Measurements from ENCODE around the gene KLK1.
"Not testable (repeated sequence)": the region's sequence is repeated elsewhere in the genome, so short reads cannot be mapped to it uniquely, and the experiment has no call there.

Gene KLK1

GRCh38 chr19:50812474-50812873 lies 11.1 kb downstream of the KLK1 start:
- no peak for DNase-seq

DNA sequence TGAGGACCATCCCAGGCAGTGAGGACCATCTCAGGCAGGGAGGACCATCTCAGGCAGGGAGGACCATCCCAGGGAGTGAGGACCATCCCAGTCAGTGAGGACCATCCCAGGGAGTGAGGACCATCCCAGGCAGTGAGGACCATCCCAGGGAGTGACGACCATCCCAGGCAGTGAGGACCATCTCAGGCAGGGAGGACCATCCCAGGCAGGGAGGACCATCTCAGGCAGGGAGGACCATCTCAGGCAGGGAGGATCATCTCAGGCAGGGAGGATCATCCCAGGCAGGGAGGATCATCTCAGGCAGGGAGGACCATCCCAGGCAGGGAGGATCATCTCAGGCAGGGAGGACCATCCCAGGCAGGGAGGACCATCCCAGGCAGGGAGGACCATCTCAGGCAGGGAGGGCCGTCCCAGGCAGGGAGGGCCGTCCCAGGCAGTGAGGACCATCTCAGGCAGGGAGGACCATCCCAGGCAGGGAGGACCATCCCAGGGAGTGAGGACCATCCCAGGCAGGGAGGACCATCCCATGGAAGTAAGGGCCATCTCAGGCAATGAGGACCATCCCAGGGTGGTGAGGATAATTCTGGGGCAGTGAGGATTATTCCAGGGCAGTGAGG lies 11.9 kb downstream of the KLK1 start:
- not testable (repeated sequence) for DNase-seq

DNA sequence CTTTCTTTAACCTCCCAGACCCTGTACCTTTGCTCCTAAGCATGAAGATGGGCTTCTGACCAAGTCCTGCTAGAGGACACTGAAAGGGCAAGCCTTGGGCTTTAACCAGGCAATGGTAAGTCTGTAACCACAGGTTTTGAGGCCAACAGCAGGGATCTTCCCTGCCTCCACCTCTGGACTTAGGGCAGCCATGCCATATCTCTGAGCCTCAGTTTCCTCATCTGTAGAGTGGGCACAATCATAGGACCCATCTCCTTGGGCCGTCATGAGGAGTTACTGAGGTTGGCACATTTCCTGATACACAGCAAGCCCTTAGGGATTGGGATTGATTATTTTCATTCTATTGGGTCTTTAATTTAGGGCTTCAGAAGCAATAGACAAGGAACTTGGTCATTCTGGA lies 14.7 kb downstream of the KLK1 start:
- no peak for DNase-seq

DNA sequence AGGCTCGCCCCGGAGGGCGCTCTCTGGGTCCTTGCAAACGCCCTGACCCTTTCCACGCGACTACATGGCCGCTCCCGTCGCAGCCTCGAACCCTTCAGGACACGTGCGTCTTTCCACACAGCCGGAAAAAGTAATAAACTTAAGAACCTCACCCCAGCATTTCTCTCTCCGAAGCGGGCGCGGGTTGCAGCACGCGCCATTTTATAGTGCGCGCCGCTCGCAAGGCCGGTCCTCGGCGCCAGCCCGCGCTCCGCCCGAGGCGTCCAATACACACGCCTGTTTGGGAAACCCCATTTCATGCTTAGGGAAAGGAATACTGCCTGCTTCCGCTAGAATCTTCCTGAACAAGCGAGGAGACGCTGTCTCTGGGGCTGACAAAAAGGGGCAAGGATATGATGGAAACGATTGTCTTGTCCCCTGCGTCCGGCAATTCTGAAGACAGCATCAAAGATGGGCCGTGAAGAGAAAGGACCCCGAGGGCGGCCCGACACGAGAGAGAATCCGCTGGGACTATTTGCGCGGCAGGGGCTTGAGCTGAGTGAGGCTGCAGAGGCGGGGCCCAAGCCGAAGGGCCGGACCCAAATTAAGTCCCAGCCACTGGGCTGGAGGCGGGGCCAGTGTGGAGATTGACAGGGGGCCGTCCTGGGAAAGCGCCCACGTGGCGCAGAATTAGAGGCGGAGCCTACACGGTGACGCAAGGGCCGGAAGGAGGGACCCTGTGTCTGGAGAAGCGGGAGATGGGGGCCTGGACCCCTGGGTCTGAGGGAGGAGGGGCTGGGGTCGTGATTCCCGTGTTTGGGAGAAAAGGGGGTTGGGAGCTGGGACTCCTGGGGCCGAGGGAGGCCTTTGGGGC lies 18.9 kb downstream of the KLK1 start:
- DNase-seq: peak; percentile 99

GRCh38 chr19:50803633-50804419 lies 19.8 kb downstream of the KLK1 start:
- DNase-seq: peak; percentile 65

- DNase-seq: no peak
These were observed 22.5 kb downstream of the KLK1 start for GRCh38 chr19:50801107-50801506.

DNA sequence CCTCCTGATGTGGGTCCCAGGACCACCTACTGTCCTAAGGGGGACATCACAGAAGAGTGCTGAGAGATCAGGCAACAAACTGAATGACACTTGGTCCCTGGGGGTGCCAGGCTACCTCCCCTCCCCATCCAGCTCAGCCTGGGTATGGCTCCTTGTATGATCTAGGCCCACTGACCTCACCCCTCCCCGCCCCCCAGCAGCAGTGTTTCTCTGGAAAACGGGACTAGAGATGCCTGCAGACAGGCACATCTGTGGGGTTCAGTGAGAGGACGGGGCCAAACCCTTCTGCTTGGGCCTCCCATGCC lies 24.1 kb downstream of the KLK1 start:
- DNase-seq: no peak

DNA sequence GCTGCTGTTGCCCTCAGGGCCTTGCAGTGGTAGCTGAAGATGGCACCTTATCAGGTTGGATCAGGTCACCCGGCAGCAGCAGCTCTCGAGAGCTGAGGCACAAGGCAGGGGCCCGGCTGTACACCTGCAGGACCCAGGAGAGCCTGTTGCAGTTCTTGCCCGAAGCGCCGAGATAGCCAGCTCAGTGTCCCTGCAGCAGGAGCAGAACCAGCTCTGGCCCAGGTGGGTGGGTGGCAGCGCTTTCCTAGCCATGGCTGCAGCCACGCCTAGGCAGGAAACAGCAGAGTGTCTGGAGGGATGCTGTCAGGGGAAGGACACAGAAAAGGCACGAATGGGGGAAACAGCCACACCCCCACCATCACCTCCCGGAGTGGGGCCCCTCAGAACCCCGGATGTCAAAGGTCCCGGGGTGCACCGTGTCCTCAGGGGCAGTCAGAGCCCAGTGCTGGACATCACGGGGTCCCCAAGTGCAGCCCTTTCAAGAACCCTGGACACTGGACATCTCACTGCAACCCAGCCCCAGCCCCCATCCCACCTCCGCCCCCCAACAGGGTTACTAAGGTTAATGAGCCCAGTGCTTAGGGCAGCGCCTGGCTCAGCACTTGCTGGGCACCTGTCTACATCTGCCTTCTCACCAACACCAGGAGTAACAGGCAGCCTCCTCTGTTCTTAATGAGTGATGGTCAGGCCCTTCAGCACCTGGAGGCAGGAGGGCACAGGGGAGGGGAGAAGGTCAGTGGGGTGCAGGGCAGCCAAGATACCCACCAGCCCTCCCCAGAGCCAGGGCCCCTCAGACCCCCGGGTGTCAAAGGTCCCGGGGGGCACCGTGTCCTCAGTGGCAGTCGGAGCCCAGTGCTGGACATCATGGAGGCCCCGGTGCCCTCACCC lies 24.7 kb downstream of the KLK1 start:
- no peak for DNase-seq

DNA sequence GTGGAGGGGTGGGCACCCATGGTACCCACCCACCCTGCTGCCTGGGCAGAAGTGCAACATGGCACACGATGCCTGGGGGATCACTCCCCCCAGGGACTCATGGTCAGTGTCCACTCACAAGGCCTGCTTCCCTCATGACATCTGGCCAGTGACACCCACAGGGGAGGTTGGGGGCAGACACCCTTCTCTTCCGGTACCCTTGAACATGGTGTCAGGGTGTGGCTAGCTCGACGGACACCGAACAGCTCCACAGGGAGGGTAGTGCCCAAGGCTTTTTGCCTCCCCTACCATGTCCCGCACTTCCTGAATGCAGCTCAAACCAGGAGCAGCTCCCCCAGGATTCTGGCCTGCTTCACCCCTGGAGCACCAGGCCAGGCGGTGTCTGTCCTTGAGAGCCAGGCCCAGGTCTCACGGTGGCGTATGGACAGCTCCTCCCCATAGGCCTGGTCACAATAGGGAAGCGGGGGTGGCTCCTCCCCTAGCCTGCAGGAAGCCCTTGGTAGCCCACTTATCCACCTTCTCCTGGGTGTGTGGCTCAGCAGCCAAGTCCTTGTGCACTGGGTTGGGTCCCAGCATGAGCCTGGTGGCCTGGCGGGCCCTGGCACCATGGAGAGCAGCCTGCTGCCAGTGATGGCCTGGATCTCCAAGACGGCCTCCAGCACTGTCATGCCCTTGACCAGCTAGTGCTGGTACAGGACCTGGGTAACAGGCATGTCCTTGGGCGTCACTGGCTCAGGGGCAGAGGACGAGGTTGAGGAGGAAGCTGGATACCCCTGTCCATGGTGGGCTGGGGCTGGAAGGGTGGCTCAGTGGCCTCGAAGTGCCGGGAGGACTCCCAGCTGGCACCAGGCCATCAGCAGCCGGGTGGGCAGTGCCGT lies 25.6 kb downstream of the KLK1 start:
- DNase-seq: no peak

GRCh38 chr19:50797429-50797780 lies 26.2 kb downstream of the KLK1 start:
- no peak for DNase-seq

DNA sequence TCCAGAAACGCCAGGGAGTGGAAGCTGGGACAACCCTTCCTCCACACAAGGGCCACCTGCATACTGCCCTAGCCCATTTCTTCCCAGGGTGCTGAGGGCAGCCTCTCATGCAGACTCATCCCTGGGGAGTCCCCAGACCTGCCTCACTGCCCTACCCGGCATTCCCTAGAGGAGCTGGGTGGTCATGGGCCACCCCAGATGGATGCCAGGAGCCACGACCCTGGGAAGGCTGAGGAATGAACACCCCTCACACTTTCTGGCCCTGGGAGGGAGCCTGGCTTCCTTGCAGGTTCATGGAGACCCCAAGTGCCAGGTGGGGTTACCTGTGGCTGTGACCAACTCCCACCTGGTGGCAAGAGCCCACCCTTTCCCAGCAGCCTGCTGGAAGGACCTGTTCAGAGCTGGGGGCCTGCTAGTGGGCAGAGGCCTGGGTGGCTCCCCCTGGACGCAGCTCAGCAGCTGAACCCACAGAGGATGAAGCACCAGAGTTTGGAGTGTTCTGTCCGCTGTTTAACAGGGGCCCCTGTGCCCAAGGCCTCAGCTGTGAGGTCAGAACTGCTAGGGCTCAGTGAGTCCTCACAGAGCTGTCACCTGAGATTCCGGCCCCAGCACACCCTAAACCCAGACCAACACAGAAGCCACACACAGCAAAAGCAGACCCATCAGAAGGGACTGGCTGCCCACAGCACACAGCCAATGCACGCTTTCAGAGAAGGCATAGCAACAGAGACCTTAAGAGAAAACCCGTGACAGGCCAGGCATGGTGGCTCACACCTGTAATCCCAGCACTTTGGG lies 26.8 kb downstream of the KLK1 start:
- DNase-seq: no peak

- no peak for DNase-seq
These were observed 27.4 kb downstream of the KLK1 start for GRCh38 chr19:50796128-50796633.

DNA sequence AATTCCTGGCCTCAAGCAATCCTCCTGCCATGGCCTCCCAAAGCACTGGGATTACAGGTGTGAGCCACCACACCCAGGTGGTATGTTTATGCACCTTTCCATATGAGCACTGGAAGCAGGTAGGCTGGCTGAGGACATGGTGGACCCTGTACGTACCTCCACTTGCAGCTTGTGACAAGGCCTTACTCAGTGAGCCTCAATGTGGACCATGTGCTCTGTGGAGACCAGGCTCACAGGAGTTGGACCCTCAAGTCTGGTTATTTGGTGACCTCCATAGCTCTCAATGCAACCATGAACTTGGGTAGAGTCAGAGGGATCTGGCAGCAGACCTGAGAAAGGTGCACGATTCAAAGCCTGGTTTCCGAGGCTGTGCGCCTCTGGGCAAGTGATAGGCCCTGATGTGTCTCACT lies 27.9 kb downstream of the KLK1 start:
- DNase-seq: no peak

DNA sequence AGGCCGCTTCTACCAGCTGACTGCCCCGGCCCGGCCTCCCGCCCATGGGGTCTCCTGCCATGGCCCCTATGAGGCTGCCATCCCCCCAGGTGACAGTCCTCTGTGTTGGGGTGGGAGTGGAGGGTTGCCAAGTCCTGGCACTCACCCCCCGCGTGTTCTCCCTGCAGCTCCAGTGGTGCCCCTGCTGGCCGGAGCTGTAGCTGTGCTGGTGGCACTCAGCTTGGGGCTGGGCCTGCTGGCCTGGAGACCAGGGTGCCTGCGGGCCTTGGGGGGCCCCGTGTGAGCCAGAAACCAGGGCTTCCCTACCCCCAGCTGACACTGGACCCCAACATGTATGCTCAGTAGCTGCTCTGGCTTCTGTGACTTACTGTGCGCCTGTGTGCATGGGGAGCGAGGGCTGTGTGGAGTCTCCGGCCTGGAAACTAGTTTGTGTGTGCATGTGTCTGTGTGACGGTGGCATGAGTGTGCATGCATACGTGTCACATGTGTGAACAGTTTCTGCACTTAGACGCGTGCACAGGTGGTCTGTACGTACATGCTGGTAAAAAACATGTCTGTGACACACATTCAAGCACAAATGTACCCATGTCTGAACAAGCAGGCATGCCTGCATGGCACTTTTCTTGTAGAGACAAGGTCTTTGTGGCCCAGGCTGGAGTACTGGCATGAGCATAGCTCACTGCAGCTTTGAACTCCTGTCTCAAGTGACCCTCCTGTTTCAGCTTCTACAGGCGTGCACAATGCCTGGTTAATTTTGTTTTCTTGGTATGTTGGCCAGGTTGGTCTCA lies 28.5 kb downstream of the KLK1 start:
- DNase-seq: no peak

DNA sequence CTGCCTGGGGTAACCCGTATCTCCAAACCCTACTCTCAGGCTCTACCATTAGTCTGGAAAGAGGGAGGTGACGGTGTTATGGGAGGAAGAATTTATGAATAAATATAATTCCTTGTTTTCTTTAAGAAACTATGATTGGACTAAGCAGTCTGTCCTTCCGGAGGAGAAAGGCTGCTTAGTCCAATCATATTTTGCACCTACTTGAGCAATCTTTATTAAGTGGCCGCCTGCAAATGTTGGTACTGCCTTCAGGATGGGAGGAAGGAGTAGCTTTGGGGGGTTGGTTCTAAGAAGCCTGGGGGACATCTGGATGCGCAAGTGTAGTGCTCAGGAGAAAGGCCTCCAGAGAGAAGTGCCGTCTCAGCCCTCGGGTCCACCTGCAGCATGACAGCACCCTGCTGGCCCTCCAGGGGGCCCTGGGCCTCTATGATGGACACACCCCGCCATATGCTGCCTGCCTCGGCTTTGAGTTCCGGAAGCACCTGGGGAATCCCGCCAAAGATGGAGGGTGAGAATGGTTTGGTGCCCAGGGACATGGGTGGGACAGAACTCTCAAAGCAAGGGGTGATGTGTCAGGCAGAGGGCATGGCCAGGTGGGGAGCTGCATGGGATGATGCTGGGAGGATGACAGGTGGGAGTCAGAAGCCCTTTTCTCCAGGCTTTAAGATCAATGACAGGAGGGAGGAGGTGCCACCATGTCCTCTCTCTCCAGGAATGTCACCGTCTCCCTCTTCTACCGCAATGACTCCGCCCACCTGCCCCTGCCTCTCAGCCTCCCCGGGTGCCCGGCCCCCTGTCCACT lies 29.3 kb downstream of the KLK1 start:
- no peak for DNase-seq

GRCh38 chr19:50793558-50794065 lies 30.0 kb downstream of the KLK1 start:
- no peak for DNase-seq

GRCh38 chr19:50792272-50793250 lies 31.0 kb downstream of the KLK1 start:
- no peak for DNase-seq

Measured in activated naive CD4-positive, alpha-beta T cell treated with anti-CD3 and anti-CD28 coated beads, Interleukin-2, amount 50 U/mL, for 16 hours (primary cell).